Measurements from ENCODE around the gene DIAPH2.
A peak's percentile ranks its signal among the peaks of the same experiment; 100 is the strongest.

Gene DIAPH2

DNA sequence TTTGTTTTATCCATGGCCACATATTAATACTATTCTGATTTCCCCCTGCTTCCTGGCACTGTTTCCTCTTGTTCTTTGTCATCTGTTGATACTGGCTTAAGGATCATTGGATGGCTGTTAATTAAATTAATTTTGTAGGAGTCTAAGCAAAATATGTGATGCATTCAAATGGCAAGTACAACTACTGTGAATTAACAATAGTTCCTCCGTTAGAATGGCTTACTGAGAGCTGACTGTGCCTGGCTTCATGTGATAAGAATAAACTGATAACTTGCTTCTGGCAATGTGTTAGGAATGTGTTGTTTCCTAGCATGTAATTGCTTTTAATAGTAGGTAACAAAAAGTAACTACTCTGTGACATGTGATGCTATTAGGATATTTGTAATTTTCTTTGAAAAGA, 297.5 kb downstream of the DIAPH2 start:
- DNase-seq, result no peak

- DNase-seq, result no peak
Measured at GRCh38 chrX:96984538-96984937, 299.9 kb downstream of the DIAPH2 start.

DNA sequence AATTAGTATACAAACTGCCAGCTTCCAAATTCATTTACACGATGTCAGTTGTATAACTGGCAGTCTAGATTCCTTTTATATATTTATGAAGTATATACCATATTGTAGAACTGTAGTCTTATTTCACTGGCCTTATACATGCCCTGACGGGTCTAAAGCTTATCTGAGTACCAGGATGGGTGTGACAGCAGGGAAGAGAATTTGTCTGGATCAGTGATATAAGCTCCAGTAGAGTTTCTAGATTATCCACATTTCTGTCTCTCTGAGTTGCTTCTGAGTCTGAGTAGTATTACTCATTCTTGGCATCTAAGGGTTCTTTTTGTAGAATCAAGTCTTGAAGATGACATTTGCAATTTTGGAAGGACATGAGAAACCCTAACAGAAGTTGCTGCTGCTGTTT, 300.4 kb downstream of the DIAPH2 start:
- no peak for DNase-seq

DNA sequence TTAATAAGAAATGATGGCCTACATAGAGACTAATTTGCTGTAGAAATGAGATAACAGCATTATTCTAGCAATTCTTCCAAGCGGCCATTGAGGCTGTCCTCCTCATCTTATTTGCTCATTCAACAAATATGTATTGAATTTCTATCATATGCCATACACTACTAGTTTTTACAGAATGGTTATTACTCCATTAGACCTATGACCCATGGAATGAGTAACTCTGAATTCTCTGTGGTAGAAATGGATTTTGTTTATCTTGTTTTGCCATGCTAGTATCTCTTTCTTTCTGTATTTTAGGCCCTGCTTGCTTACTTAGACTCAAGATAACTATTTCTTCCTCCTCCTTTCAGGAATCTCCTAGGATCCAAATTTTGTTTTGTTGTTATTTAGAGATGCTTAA, 302.6 kb downstream of the DIAPH2 start:
- no peak for DNase-seq

DNA sequence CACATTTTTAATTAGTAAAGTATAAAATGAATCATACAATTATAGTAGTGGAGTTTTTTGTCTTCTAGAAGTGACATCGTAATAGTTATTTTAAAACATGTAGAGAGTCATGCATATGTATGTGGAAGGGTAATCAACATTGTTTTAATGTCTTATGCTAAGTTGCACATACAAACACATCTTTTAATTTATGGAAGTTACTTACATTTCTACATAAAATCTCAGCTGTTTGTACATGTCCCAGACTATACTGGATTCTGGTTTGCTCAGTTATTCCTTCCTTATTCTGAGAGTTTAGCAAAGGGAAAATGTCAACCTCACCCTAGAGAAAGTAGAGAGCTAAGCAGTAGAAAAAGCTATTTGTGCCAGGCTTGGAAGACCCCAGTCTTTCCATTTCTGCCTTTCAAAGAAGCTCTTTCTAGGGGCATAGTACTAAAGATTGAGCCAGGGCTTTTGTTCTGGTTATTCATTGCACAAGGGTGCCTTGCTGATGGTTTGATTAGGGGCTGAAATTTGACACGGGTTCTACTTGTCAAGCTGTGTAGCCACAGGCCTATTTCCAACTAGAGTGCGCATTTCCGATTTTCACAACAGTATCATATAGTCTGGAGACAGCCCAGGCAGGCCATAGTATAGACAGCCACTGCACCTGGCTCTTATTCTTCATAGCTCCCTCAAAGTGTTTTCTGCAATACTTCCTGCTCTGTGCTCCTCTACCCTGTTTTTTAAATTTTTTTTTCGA, 305.4 kb downstream of the DIAPH2 start:
- DNase-seq, result no peak

DNA sequence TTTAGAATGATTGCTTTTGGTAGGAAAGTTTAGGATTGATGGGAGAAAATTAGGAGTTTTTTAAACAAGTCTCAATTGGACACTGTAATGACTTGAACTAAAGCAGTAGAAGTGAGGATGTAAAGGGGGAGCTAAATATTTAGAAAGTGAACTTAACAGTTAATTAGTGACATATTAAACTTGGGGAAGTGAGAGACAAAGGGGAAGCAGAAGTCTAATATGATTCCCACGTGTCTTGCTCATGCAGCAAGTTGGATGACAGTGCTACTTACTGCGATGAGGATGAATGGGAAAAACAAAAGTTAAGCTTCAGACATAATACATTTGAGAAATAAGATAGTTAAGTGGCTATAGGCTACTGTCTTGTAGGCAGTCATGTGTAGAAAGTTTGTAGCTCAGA, 309.5 kb downstream of the DIAPH2 start:
- DNase-seq, result peak; percentile 17 to 19

DNA sequence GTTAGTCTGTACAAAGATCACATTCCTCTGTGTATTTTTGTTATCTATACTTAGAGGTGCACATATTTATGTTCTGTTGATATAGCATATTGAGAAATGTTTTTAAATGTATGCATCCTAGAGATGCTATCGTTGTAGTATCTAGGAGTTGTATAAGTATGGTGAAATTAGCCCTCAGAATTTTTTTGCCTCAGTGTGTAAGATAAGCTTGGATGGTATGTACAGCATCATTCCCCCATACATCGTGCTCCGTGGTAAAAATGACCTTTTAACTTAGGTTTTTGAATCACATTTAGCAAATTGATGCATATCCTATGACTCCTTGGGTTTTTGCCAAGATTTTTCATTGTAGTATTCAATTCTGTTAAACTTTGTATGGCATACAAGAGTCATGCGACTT, 312.6 kb downstream of the DIAPH2 start:
- no peak for DNase-seq

DNA sequence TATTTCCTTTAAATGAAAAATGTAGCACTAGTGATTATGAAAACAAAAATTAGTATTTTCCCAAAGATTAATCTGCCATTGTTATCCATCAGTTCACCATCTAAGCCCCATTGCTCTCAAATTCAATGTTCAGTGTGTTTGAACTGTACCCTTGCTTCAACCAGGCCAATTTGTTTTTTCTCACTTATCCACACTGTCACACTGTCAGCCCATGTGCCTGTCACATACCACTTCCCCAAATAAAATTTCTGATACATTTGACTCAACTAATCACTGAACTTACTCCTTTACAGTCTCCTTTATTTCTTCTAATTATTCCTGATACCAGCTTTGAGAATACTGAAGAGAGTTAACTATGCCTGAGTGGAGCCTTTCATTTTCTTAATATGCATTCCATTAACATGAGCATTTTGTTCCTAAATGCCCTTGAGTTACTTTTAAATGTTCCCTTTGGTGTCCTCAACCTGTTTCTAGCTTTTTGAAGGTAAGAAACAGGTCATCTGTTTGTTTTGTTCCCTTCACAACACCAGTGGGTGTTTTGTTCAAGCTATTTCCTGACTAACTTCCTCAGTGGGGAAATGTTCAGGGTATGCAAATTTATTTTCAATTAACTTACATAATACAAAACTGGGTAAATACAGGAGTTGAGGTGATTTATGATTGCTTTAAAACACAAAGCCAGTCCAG, 316.2 kb downstream of the DIAPH2 start:
- DNase-seq, result no peak

DNA sequence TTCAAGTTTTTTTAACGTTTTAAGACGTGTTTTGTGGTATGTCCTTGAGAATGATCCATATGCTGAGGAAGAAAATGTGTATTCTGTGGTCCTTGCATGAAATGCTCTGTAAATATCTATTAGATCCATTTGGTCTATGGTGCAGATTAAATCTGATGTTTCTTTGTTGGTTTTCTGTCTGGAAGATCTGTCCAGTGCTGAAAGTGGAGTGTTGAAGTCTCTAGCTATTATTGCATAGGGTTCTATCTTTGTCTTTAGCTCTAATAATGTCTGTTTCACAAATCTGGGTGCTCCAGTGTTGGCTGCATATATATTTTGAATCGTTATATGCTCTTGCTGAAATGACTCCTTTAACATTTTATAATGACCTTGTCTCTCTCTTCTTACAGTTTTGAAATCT, 321.5 kb downstream of the DIAPH2 start:
- no peak for DNase-seq

DNA sequence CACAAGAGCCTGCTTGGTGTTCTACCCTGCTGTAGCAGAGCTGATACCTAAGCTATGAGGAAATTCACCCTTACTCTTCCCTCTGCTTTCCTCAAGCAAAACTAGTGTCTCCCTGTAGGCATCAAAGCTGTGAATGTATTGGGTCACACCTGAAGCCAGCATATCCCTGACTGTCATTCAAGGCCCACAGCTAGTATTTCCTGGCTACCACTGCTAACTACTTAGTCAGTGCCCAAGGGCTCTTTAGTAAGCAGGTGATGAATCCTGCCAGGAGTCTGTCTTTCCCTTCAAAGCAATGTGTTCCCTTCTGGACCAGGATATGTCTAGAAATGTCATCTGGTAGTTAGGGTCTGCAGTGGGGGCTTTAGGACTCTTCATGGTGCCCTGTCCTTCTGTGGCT, 324.7 kb downstream of the DIAPH2 start:
- DNase-seq, result no peak

- no peak for DNase-seq
Measured at GRCh38 chrX:97011540-97011939, 326.9 kb downstream of the DIAPH2 start.

DNA sequence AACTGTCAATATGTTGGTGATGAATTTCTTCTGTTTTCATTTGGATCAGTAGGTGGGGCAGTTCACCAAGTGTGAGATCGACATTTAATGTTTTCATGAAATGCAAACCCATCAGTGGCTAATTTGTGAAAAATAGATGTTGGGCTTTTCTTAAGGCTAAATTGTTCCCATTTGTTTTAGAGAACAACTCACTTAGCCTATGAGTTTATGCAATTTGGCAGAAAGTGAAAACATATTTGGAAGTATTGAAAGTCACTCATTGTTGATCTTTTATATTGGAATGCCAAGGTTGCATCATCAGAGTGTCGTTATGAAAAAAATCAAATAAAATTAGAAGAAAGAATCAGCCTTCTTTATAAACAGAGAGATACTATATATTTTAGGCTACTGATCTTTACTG, 331.5 kb downstream of the DIAPH2 start:
- DNase-seq, result no peak

- DNase-seq, result peak in 1 of 2 donors; percentile 0
Measured at GRCh38 chrX:97021680-97022079, 337.0 kb downstream of the DIAPH2 start.

DNA sequence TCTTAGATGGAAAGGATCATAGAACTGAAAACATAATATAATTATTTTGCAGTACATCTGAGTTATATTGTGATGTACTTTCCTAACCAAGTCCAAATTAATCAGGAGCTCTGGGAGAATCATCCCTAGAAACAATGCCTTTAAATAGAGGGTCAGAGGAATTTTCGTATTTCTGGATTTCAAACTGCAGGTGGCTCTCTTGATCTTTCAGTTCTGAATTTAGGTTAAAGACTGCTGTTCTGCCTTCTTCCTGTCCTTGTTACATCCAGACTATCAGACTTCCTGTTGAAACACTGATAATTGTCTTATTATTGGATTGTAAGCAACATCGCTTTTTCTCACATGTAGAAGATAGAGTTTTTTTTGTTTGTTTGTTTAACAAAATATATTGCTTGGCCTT, 341.8 kb downstream of the DIAPH2 start:
- no peak for DNase-seq

GRCh38 chrX:97027384-97027922, 342.8 kb downstream of the DIAPH2 start:
- DNase-seq, result no peak

- no peak for DNase-seq
Measured at GRCh38 chrX:97030463-97030862, 345.8 kb downstream of the DIAPH2 start.

GRCh38 chrX:97030947-97031346, 346.3 kb downstream of the DIAPH2 start:
- no peak for DNase-seq

GRCh38 chrX:97039363-97040029, 354.9 kb downstream of the DIAPH2 start:
- no peak for DNase-seq

DNA sequence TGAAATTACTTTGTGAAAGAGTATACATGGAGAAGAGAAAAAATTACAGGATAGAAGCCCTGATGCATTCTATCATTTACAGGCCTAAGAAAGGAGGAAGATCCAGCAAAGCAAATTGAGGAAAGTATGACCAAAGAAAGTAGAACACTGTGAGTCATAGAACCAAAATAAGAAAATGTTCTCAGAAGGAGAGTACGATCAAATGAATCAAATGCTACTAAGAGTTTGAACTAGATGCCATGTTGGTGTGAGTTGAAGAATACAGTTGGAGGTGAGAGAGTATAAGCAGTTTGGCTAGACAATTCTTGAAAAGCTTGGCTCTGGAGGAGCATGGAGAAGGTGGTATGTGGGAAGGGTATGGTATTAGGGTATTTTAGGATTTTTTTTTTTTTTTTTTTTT, 360.8 kb downstream of the DIAPH2 start:
- no peak for DNase-seq

DNA sequence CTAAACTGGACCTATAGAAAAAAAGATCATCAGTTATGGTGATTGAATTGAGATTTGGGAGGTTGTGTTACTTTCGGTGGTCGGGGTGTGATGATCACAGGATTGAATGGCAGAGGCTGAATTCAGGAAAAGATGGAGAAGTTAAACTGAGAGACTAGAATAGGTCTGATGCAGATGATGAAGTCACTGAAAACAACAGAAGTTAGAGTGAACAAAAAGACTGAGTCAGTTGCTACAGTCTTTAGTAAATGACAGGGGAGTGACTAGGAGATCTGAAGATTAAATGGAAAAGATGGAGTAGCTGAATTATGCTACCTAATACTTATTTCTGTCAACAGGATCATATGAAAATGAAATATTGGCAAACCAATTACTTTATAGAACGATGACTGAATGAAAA, 362.2 kb downstream of the DIAPH2 start:
- no peak for DNase-seq

DNA sequence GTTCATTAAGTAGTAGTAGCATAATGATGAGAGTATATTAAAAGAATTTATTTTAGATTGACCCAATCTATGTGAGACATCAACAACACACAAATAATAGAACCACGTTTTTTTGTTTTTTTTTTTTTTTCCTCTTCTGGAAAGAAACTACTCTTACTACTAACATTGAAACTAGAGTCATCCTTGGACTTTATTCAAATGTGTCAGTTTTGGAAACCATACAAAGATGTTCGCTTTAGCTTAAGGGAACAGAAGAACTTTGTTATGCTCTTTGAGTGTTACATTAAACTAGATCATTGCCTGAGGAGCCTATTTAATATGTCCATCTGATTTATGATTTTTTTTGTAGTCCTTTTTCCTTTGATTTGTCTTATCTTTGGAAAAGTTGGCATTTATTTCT, 365.8 kb downstream of the DIAPH2 start:
- DNase-seq, result no peak

DNA sequence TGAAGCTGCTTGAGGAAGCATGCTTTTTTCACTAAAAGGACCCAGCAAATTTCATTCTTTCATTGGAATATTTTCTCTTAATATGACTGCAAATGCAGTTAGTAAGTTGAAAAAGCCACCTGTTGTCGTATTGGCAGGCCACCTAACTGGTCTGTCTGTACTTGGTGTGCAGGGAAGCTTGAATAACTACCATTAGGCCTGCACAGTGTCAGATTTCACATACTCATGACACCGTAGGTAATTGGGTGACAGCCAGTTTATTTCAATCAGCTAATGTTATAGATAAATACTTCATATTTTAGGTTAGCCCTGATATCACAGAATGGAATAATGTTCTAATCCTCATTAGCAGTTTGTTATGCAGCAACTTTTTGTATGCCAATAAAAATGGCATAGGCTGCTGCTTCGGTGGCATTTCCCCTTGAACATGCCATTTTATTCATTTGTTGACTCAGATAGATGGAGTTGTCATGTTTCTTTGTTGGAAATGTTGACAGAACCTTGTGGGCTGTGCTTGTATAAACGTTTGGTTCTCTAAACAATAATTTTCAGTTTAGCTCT, 372.8 kb downstream of the DIAPH2 start:
- DNase-seq, result no peak

DNA sequence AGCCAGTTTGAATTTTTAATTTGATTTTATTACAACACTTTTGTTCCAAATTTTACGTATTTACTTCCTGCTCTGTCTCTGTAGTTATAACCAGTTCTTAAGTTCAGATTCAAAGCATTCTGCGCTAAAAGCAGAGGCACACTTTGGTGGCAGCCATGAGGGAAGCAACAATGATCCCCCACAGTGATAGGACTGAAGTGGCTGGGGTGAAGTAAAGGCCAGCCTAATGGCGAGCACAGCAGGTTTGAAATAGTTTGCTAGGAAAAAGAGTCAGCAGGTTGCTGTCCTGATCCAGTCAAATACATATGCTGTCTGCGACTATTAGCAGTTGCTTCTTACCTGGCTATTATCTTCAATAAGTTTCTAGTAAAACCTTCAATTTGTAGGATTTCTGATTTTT, 375.4 kb downstream of the DIAPH2 start:
- no peak for DNase-seq

Measured in inflammatory macrophage (primary cell).